ENCODE data around the gene XYLT1.

GRCh38 chr16:17413508-17413907, 57.3 kb downstream of the XYLT1 start:
- TF ChIP-seq, protein P1, sequence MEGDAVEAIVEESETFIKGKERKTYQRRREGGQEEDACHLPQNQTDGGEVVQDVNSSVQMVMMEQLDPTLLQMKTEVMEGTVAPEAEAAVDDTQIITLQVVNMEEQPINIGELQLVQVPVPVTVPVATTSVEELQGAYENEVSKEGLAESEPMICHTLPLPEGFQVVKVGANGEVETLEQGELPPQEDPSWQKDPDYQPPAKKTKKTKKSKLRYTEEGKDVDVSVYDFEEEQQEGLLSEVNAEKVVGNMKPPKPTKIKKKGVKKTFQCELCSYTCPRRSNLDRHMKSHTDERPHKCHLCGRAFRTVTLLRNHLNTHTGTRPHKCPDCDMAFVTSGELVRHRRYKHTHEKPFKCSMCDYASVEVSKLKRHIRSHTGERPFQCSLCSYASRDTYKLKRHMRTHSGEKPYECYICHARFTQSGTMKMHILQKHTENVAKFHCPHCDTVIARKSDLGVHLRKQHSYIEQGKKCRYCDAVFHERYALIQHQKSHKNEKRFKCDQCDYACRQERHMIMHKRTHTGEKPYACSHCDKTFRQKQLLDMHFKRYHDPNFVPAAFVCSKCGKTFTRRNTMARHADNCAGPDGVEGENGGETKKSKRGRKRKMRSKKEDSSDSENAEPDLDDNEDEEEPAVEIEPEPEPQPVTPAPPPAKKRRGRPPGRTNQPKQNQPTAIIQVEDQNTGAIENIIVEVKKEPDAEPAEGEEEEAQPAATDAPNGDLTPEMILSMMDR (IDR thresholded peaks at IDR 0.05) = no peak
- no peak for TF ChIP-seq POLR2A (IDR thresholded peaks at IDR 0.05)

Measured in thyroid gland (tissue), 4 donors.